Liver (tissue), 9 donors: ENCODE results near the gene UMAD1. TPM values are rescaled to one million over a fixed set of nuclear protein-coding genes. Genes with fewer than 3 reads are reported as not detected.

ENCODE experiments used
- DNase-seq: peaks from one replicate; pipeline ENCODE4 v3.0.0-alpha.2; 2017; ENCODE audit warnings: low spot score
- H3K27ac ChIP-seq, 2 donors: one replicate each; pipeline ENCODE4 v1.7.0; 2013; ENCODE audit warnings: inconsistent platforms in 2 of 2, low read length in 2 of 2, control low read depth in 1 of 2, low read depth in 1 of 2, mild to moderate bottlenecking in 1 of 2
- H3K27me3 ChIP-seq, 4 donors: one replicate each; pipeline versions ENCODE4 v1.6.1 to v1.7.0; 2013; ENCODE audit warnings: low read length in 3 of 4, inconsistent platforms in 1 of 4, mild to moderate bottlenecking in 1 of 4, moderate library complexity in 1 of 4; ENCODE audit not compliant: control insufficient read depth in 4 of 4, insufficient read depth in 4 of 4
- H3K36me3 ChIP-seq, 4 donors: one replicate each; pipeline versions ENCODE4 v1.6.1 to v1.7.0; 2013; ENCODE audit warnings: low read length in 3 of 4, mild to moderate bottlenecking in 3 of 4, low read depth in 1 of 4, moderate library complexity in 1 of 4; ENCODE audit not compliant: control insufficient read depth in 4 of 4, insufficient read depth in 3 of 4
- H3K4me1 ChIP-seq, 4 donors: one replicate each; pipeline versions ENCODE4 v1.6.1 to v1.7.0; 2013; ENCODE audit warnings: low read length in 3 of 4, mild to moderate bottlenecking in 3 of 4, moderate library complexity in 1 of 4; ENCODE audit not compliant: control insufficient read depth in 4 of 4, insufficient read depth in 4 of 4
- H3K4me3 ChIP-seq, 3 donors: one replicate each; pipeline versions ENCODE4 v1.6.1 to v1.7.0; 2013; ENCODE audit warnings: low read length in 3 of 3, control low read depth in 1 of 3, low read depth in 1 of 3, mild to moderate bottlenecking in 1 of 3
- H3K9ac ChIP-seq, 2 donors: one replicate each; pipeline ENCODE4 v1.7.0; 2013; ENCODE audit warnings: low read length in 2 of 2, mild to moderate bottlenecking in 2 of 2, moderate library complexity in 2 of 2, control low read depth in 1 of 2, low read depth in 1 of 2
- H3K9me3 ChIP-seq, 4 donors: one replicate each; pipeline versions ENCODE4 v1.6.1 to v1.7.0; 2013; ENCODE audit warnings: low read length in 3 of 4; ENCODE audit not compliant: control insufficient read depth in 4 of 4
- ATF3 ChIP-seq: IDR thresholded peaks from 2 replicates; pipeline ENCODE4 v1.6.1; 2016; ENCODE audit warnings: antibody characterized with exemption
- CTCF ChIP-seq: fragments of 150-350 bp; IDR thresholded peaks from 2 replicates; pipeline ENCODE4 v1.5.1; 2017; ENCODE audit warnings: improper control_type of control experiment, low read depth, low read length; ENCODE audit not compliant: missing input control
- EGR1 ChIP-seq, 2 donors: IDR thresholded peaks; 2 replicates each; pipeline ENCODE4 v1.6.1; 2016 to 2018; ENCODE audit warnings: antibody characterized with exemption in 2 of 2, low read depth in 2 of 2
- FOXA1 ChIP-seq: IDR thresholded peaks from 2 replicates; pipeline ENCODE4 v1.6.1; 2016; ENCODE audit warnings: antibody characterized with exemption
- FOXA2 ChIP-seq: IDR thresholded peaks from 2 replicates; pipeline ENCODE4 v1.6.1; 2016; ENCODE audit warnings: antibody characterized with exemption
- GABPA ChIP-seq, 2 donors: IDR thresholded peaks in 1 of 2; conservative IDR thresholded peaks in 1 of 2; 2 replicates each; pipeline ENCODE4 v1.6.1; 2016; ENCODE audit warnings: antibody characterized with exemption in 2 of 2, mild to moderate bottlenecking in 1 of 2, moderate library complexity in 1 of 2
- HNF4A ChIP-seq, 2 donors: conservative IDR thresholded peaks; 2 replicates each; pipeline ENCODE4 v1.6.1; 2016; ENCODE audit warnings: antibody characterized with exemption in 2 of 2, mild to moderate bottlenecking in 2 of 2
- HNF4G ChIP-seq: IDR thresholded peaks from 2 replicates; pipeline ENCODE4 v1.6.1; 2016; ENCODE audit warnings: antibody characterized with exemption
- JUND ChIP-seq, 2 donors: IDR thresholded peaks; 2 replicates each; pipeline ENCODE4 v1.6.1; 2016; ENCODE audit warnings: antibody characterized with exemption in 2 of 2
- MAX ChIP-seq: IDR thresholded peaks from 2 replicates; pipeline ENCODE4 v1.6.1; 2016; ENCODE audit warnings: antibody characterized with exemption
- NR2F2 ChIP-seq: IDR thresholded peaks from 2 replicates; pipeline ENCODE4 v1.6.1; 2016; ENCODE audit warnings: antibody characterized with exemption
- RAD21 ChIP-seq, 2 donors: IDR thresholded peaks; 2 replicates each; pipeline ENCODE4 v1.6.1; 2016; ENCODE audit warnings: antibody characterized with exemption in 2 of 2, mild to moderate bottlenecking in 2 of 2
- REST ChIP-seq: IDR thresholded peaks from 2 replicates; pipeline ENCODE4 v1.6.1; 2016; ENCODE audit warnings: antibody characterized with exemption, mild to moderate bottlenecking
- RXRA ChIP-seq, 2 donors: IDR thresholded peaks; 2 replicates each; pipeline ENCODE4 v1.6.1; 2017 to 2018; ENCODE audit warnings: antibody characterized with exemption in 2 of 2, mild to moderate bottlenecking in 1 of 2
- SP1 ChIP-seq: IDR thresholded peaks from 2 replicates; pipeline ENCODE4 v1.6.1; 2018; ENCODE audit warnings: antibody characterized with exemption, mild to moderate bottlenecking
- TAF1 ChIP-seq: conservative IDR thresholded peaks from 2 replicates; pipeline ENCODE4 v1.6.1; 2016; ENCODE audit warnings: antibody characterized with exemption, mild to moderate bottlenecking
- YY1 ChIP-seq: IDR thresholded peaks from 2 replicates; pipeline ENCODE4 v1.6.1; 2016; ENCODE audit warnings: antibody characterized with exemption, mild to moderate bottlenecking
- ZBTB33 ChIP-seq: IDR thresholded peaks from 2 replicates; pipeline ENCODE4 v1.6.1; 2016; ENCODE audit warnings: antibody characterized with exemption
- WGBS: extraction: QIAGEN DNeasy Blood & Tissue Kit; methylation state at CpG from one replicate; pipeline ENCODE4 v1.1.7; 2013; 5-methylcytosine and 5-hydroxymethylcytosine counted together
- polyA plus RNA-seq, 2 donors: library from polyadenylated mRNA; stranded (reverse) in 1 of 2; unstranded in 1 of 2; fragments of 200-250 nt in 1 of 2; fragments of >200 nt in 1 of 2; fragmentation: Nextera tagmentation in 1 of 2; extraction: Ambion mirVana in 1 of 2; gene quantifications; one replicate each; pipeline versions ENCODE4 v1.2.1 to v1.2.3, GENCODE V29; 2013 to 2015
- total RNA-seq, 2 donors: library from RNA; depleted of rRNA; stranded (reverse); fragments of >200 nt; gene quantifications; one replicate each; pipeline ENCODE4 v1.2.3, GENCODE V29; 2014
- donor health status: healthy.
- donor health status: healthy.
- donor health status: healthy.
- donor health status: healthy.
- donor health status: healthy.

The UMAD1 gene
- total and polyA plus RNA-seq, 4 donors = 5.9 to 12.2 (median 7.9) TPM

- peak overlapping the region in 1 of 2 donors; percentile 5 for H3K9ac ChIP-seq
- no peak for DNase-seq
- peak overlapping the region in 1 of 3 donors; percentile 9 for H3K4me3 ChIP-seq
- H3K4me1 ChIP-seq = peaks cover 0 to 6% (median 2%) of the 10 kb centered on the region in 4 donors
- WGBS = 38% methylated on average over 7 of the region's 7 CpGs
- TF ChIP-seq NR2F2 (no peak), HNF4A (conservative IDR thresholded peaks at IDR 0.05) (peak; percentile 28 to 43), FOXA1 (no peak), MAX (peak; percentile 15), RAD21 (IDR thresholded peaks at IDR 0.05) (peak; percentile 28 to 54), FOXA2 (no peak), ZBTB33 (no peak), GABPA (IDR thresholded peaks at IDR 0.05 in 1 of 2, conservative IDR thresholded peaks at IDR 0.05 in 1 of 2) (no peak), HNF4G (no peak), TAF1 (no peak), EGR1 (IDR thresholded peaks at IDR 0.05; ENCODE audit: low read depth in 2 of 2) (no peak), YY1 (no peak), CTCF (no peak), JUND (IDR thresholded peaks at IDR 0.05) (no peak), ATF3 (no peak), RXRA (IDR thresholded peaks at IDR 0.05) (peak; percentile 32 to 33), SP1 (peak; percentile 53), REST (no peak)
- H3K36me3 ChIP-seq = no peaks in the 10 kb centered on the region
- no peaks in the 10 kb centered on the region for H3K9me3 ChIP-seq
- H3K27ac ChIP-seq = peak overlapping the region in 1 of 2 donors; percentile 22
- H3K27me3 ChIP-seq = no peaks in the 10 kb centered on the region
Observed at GRCh38 chr7:7830122-7830878, 189.7 kb downstream of the UMAD1 start.
